KBM-7 (cell line): ENCODE measurements around the gene TRIM32.
"Not testable (repeated sequence)": the region's sequence is repeated elsewhere in the genome, so short reads cannot be mapped to it uniquely, and the experiment has no call there.

Experiments used
- DNase-seq: peaks from one replicate; pipeline ENCODE4 v3.0.0-alpha.2; 2015
- in situ Hi-C: fragments of 300-500 bp; cut with MboI; formaldehyde crosslinking; loops from 2 replicates; pipeline ENCODE4 v1.14.3; 2020; ENCODE audit warnings: low sequenced_read_pairs, low pct_unique_long_range_greater_than_20kb, mixed read lengths

TRIM32 gene

DNA sequence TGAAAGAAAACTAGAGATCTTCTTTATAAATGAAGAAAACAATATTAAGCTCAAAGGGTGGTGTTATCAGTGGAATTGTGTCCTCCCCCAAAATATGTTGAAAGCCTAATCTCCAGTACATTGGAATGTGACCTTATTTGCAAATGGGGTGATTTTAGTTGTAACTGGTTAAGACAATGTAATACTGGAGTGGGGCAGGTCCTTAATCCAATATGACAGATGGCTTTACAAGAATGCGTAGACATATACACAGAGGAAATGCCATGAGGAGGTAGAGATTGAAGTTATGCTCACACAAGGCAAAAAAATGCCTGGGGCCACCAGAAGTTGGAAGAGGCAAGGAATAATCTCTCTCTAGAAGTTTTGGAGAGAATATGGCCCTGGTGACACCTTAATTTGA is 13.7 kb upstream of the TRIM32 start:
- DNase-seq = no peak
- in situ Hi-C loops = no loop called here

DNA sequence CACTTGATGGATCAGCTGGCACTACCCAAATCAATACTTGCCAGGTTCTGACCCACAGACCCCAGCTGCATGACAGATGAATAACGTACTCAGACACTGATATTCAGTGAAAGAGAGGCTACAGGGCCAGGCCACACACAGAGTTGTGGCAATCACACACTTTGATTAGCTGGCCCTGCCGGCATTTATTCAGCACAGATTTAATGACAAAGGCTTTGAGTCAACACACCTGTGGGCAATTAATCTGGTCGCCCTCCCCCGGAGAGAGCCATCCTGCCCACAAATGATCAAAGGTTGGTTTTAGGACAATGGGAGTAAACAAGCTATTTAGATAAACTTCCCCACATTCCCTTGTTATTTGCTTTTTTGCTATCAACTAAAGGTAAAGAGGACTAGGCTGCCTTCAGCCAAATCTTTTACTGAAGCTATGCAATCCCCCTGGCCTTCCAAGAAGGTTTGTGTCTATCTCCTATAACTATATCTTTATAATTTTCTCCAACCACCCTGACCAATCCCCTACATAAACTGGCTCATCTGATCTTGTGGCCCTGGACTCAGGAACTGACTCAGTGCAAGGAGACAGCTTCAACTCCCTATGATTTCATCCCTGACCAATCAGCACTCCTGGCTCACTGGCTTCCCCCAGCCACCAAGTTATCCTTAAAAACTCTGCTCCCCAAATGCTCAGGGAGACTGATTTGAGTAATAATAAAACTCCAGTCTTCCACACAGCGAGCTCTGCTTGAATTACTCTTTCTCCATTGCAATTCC is 12.7 kb upstream of the TRIM32 start:
- in situ Hi-C loops = no loop called here
- DNase-seq = no peak

DNA sequence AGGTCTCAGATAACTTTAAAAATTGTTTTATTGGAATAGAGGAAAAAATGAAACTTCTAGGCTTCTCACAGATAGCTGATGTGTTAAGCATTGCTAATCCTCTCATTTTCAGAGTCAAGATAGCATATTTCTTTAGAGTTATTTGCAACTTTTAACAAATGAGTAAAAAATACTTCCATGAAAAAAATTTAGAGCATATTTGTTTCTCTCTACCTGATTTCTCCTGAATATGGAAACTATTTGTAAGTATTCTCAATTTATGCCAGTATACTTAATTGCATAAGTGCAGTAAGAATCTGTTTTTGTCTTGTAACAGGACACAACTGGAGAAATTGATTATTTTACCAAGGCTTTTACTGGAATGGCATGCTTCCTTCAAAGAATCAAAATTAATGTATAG is 3.6 kb upstream of the TRIM32 start:
- no peak for DNase-seq
- in situ Hi-C loops = no loop called here

DNA sequence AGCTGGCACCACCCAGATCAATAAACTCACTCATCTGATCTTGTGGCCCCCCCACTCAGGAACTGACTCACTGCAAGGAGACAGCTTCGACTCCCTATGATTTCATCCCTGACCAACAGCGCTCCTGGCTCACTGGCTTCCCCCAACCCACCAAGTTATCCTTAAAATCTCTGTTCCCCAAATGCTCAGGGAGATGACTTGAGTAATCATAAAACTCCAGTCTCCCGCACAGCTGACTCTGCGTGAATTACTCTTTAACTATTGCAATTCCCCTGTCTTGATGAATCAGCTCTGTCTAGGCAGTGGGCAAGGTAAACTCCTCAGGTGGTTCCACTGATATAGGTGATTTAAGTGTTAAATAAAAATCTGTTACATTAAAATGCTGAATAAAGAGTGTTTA is 1.9 kb upstream of the TRIM32 start:
- in situ Hi-C loops = no loop called here

DNA sequence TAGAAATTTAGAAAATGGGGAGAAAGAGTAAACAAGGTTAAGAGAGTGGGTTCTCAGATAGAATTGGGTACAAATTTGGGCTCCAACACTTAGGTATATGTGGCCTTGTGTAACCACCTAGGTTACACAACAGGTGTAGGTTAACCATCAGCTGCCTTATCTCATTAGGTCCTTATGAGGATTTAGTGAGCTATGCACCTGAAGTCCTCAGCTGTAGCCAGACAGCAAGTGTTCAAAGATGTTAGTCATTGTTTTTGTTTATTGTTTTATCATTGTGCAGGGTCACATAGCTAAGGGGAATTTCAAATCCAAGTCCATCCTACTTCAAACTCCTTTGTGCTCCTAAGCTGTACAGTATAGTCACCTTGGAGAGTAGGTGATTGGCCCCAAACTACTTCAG is 970 bp upstream of the TRIM32 start:
- in situ Hi-C loops = no loop called here
- DNase-seq = no peak

More for the DNA sequence above, 1.9 kb upstream of the TRIM32 start:
- DNase-seq = no peak

DNA sequence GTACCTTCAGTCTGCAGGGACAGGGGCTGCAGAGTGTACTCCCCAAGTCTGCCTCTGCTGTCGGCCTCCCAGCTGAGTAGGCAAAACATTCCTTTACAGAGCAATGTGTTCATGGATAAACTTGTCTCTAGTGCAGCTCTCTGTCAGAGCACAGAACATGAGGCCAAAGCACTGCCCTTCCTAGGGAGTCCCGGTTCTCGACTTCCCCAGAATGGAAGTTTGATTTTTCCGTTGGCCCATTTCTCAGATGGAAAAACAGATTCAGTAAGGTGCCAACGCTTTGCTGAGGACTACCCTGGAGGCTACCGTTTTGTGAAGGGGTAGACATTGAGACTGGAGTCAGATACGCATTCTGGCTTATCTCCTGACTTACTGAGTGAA is 422 bp upstream of the TRIM32 start:
- in situ Hi-C loops = no loop called here
- DNase-seq = no peak

DNA sequence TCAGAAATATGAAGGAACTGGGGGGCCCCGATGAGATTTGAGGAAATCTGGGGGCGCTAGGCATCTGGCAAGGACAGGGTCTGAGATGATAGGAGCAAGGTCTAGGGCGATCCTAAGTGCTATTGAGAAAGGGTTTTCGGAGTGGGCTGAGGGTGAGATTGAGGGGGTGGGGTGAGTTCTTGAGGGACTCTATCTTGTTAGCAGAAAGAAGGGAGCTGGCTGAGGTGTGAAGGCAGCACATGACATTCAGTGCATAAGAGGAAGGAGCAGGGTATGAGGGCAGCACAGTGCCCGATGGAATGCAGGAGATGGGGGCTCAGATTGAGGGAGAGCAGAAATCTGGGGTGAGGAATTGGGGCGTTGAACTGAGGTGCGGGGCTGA is 640 bp downstream of the TRIM32 start:
- in situ Hi-C loops = no loop called here
- DNase-seq = no peak

DNA sequence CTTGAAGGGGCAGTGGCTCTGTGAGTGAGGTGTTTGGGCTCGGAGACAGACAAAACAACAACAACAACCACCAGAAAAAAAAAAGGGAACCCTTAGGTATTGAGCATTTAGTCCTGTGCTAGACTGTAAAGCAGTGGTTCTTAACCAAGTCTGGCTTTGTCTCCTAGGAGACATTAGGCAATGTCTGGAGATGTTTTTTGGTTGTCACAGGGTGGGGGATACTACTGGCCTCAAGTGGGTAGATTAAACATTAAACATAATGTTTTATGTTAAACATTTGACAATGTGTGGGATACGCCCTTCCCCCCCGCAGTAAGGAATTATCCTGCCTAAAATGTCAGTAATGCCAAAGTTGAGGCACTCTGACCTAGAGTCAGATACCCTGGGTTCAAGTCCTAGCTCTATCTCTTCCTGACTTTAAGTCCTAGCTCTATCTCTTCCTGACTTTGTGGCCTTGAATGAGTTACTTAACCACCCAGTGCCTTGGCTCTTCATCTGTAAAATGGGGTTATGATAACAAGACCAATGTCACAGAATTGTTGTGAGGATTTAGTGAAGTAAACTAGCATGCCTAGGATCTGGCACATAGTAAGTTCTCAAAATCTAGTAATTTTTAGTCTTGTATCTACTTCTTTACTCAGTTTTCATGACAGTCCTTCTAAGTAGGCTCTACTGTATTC is 1.8 kb downstream of the TRIM32 start:
- in situ Hi-C loops = no loop called here
- DNase-seq = no peak

DNA sequence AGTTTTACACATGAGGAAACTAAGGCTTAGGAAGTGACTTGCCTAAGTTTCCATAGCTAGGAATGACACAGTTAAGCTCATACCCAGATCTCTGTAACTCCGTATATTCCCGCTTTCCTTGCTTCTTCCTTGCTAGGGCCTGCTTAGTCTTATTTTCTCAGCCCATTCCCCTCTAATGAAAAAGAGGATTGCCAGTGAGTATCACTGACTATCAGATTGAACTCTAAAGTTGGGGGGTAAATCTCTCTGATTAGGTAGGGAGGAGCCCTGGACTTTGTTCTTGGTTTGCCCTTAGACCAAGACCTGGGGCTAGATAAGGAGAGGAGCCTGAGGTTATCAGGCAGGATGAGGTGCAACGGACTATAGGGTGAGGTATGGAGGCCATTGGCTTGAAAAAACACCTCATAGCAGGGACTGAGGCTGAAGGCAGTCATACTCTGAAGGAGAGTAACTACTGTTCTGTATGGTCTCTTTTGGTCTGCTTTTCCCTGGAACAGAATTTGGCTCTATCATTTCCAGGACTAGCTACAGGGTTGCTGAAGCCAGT is 2.5 kb downstream of the TRIM32 start:
- in situ Hi-C loops = no loop called here
- DNase-seq = no peak

DNA sequence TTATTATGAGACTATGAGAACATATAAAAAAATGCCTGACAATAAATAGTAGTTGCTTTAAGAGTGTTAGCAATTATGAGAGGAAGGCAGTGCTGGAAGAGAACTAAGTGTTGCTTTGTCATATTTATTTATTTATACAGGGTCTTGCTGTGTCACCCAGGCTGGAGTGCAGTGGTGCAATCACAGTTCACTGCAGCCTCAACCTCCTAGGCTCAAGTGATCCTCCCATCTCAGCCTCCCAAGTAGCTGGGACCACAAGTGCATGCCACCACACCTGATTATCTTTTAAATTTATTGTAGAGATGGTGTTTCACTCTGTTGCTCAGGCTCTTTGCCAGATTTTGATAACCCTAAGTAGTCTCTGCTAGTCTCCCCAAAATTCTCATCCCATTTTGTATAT is 3.7 kb downstream of the TRIM32 start:
- in situ Hi-C loops, DNase-seq: not testable (repeated sequence)

DNA sequence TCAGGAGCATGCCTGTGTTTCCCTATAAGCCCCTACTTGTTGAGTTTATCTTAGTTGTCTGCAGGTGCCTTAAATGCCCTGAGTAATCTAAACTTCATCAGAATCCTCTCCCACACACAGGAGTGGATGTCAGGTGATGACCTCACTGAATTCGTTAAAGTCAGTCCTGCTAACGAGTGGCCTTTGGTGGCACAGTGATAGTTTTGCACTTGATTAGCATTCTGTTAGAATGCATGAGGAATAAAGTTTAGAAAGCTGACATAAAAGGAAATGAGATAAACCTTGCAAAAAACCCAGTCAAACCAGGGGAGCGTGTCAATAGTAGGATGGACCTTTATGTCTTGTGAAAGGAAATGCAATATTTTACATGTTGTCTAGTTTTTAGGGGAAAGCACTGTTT is 4.5 kb downstream of the TRIM32 start:
- no peak for DNase-seq
- in situ Hi-C loops = no loop called here

DNA sequence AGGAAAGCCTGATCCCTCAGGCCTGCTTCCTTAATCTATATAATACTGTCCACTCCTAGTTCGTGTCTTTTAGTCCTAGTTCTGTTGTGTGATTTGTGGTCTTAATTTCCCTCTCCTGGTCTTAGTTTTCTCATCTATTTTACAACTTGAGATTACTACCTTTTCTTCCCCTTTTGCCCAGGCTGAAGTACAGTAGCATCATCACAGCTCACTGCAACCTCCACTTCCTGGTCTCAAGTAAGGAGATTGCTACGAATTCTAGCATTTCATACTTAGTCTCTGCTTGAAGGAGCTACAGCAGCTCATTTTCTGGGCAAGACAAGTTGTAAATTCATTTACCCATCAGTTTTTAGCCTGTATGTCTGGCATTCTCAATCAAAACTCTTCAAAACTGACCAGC is 5.5 kb downstream of the TRIM32 start:
- DNase-seq = peak; percentile 32
- in situ Hi-C loops = no loop called here

DNA sequence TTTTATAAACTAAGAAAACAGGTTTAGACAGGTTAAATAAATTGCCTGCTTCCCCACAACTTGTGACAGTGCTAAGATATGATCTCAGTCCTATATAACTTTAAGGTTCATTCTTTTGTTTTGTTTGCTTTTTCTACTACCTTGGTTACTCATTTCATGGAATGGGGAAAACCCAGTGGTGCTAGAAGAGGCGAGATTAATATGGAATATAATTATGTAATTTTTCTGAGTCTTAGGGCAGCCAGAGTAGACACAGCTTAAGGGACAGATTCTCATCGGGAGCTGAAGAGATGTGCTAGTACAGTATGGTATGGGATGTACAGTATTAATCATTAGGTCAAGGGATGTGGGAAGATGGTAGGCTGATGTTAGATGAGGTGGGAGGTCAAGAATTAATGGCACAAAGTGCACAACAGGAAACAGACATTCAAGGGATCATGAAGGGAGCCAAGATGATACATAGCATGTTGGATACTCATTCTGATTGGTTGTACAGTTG is 6.2 kb downstream of the TRIM32 start:
- DNase-seq = no peak

DNA sequence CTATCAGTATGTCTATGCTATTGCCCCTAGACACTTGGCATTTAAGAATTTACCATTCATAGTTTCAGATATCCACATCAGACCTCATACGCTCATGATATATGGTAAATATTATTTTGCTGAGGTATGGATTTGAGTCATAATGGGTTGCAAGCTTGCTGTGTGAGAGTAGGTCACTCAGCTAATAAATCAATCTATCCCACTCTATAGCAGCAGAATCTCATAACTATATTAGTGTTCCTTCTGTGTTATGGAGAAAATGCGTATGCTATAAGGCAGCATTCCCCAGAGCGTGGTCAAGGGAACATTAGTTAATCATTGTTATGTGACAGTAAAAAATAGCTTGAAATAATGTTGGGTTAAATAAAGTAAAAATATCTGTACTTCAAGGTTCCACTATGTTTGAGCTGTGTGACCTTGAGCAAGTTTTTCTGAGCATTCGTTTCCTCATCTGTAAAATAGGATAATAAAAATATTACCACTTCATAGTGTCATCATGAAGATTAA is 7.7 kb downstream of the TRIM32 start:
- no peak for DNase-seq
- in situ Hi-C loops = no loop called here

More for the DNA sequence above, 6.2 kb downstream of the TRIM32 start:
- in situ Hi-C loops = no loop called here

DNA sequence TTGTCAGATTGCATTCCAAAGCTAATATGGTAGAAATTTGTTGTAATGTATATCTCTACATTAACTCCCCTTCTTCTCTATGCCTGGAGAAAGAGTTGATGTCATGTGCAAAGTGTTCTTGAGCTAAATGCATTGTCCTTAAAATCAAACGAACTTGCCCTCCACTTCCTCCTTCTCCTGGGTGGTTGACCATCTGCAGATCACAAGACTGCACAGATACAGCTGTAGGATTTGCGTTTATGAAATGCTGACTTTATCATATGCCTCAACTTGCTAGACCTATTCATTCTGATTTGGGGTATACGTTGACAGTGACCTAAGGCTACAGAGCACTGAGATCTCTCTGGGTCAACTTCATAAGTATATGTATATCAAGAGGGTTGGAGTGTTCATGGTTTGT is 8.3 kb downstream of the TRIM32 start:
- DNase-seq = no peak
- in situ Hi-C loops = no loop called here

DNA sequence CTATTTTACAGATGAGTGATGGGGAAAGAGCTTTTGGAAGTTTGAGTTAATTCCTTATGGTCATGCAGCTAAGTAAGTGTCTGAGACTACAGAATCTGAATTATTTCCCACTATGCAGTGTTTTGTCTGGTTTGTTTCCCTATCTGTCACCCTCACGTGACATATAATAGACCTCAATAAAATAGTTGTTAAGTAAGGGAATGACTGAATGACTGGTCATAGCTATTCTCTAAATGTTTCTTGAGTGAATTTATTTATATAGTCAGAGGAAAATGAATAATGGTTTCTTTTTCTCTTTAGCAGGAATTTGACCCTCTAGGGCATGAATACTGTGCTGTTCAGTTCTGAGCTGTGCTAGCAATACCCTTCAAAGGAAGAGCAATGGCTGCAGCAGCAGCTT is 10.3 kb downstream of the TRIM32 start:
- no peak for DNase-seq
- in situ Hi-C loops = no loop called here

DNA sequence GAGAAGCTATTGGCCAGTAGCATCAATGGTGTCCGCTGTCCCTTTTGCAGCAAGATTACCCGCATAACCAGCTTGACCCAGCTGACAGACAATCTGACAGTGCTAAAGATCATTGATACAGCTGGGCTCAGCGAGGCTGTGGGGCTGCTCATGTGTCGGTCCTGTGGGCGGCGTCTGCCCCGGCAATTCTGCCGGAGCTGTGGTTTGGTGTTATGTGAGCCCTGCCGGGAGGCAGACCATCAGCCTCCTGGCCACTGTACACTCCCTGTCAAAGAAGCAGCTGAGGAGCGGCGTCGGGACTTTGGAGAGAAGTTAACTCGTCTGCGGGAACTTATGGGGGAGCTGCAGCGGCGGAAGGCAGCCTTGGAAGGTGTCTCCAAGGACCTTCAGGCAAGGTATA is 10.8 kb downstream of the TRIM32 start:
- in situ Hi-C loops = no loop called here

DNA sequence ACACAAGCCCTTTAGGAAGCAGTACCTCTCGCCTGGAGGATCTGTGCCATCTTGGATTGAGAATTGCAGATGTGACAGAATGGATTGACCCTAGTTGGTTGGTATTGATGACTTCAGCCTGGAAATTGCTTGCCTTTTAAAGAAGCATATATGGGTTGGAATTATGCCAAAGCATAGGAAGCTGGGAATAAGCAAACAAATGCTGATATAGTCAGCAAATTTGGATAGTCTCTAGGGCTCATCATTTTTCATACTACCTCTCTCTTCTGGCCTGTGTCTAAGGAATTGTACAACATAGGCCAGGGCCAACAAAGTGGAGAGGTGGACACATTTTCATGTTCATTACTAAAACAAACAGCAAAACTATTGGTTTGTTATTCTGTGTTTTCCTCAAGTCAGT is 13.2 kb downstream of the TRIM32 start:
- no peak for DNase-seq
- in situ Hi-C loops = no loop called here

More for the DNA sequence above, 10.8 kb downstream of the TRIM32 start:
- DNase-seq = no peak

DNA sequence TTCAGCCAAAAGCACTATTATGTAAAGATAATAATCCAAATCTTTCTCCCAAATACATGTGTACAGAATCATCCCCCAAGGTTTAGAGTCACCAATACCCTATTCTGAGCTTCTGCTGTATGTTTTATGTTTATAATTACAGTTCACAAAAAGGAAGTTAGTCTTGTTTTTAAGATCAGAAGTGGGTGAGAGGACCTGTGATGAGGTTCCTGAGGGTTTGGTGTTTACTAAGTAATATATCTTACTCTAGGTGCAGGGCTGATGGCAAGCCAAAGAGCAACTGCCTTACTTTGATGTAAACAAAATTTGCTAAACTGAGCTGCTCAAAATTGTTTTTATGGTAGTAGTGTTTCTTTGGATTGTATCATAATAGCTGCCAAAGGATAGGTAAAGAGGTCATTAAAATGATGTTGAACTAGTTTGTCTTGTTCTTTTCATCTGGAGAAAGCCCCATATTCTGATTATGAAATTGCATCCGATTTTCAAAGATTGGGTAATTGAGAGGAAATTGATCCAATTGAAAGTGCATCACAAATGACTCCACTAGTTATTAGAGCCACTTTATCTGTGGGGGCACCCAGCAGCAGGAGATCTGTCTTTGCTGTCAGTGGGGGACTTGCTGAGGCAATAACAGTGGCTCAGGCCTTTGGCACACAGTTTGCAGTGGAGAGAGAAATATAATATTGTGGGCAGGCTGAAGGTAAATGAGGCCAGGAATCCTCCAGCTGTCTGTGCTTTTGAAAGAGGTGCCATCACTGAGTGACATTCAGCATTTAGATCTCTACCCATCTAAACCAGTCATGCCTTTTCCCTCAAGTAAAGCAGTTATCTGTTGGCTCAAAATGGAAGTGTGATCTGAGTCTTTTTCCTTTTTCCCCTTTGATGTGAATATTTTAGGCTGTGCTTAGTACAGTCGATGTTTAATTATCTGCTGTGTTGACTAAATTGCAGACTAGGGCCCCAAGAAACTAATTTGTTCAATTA is 14.1 kb downstream of the TRIM32 start:
- no peak for DNase-seq
- in situ Hi-C loops = no loop called here
